ENCODE results near the gene GSTT4.
"Not testable (repeated sequence)": the region's sequence is repeated elsewhere in the genome, so short reads cannot be mapped to it uniquely, and the experiment has no call there.

The GSTT4 gene

DNA sequence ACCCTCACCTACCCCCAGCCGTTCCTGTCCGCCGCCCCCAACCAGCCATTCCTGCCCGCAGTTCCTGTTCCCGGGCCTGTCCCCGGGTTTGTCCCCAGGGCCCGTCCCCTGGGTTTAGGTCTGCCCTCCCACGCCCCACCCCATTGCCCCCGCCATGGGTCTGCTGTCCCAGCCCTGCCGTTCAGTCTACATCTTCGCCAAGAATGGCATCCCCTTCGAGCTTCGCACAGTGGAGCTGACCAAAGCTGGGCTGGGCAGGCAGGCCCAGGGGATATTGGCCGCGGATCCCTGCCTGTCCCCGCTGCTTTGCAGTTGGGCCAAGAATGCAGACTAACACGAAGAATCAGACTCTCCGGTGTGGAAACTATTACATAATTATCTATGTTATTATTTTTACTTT lies 55.5 kb downstream of the GSTT4 start:
- DNase-seq, result not testable (repeated sequence)
